ELR (cell line): ENCODE results near the gene BCL2.
"Not testable (repeated sequence)": the region's sequence is repeated elsewhere in the genome, so short reads cannot be mapped to it uniquely, and the experiment has no call there.

Experiments
- DNase-seq: peaks from one replicate; pipeline ENCODE4 v3.0.0-alpha.2; 2015; ENCODE audit warnings: low read depth

BCL2 gene

GRCh38 chr18:63198868-63199742 is 120.5 kb downstream of the BCL2 start:
- no peak for DNase-seq

GRCh38 chr18:63198098-63198760 is 121.3 kb downstream of the BCL2 start:
- DNase-seq, result no peak

- no peak for DNase-seq
Measured at GRCh38 chr18:63197246-63197869, 122.2 kb downstream of the BCL2 start.

- DNase-seq, result no peak
Measured at GRCh38 chr18:63195326-63196159, 124.0 kb downstream of the BCL2 start.

GRCh38 chr18:63192885-63193349 is 126.7 kb downstream of the BCL2 start:
- no peak for DNase-seq

GRCh38 chr18:63192126-63192884 is 127.3 kb downstream of the BCL2 start:
- no peak for DNase-seq

- no peak for DNase-seq
Measured at GRCh38 chr18:63191413-63191812, 128.2 kb downstream of the BCL2 start.

- not testable (repeated sequence) for DNase-seq
Measured at GRCh38 chr18:63190838-63191237, 128.7 kb downstream of the BCL2 start.

- no peak for DNase-seq
Measured at GRCh38 chr18:63189817-63190216, 129.8 kb downstream of the BCL2 start.

- no peak for DNase-seq
Measured at GRCh38 chr18:63189041-63189440, 130.5 kb downstream of the BCL2 start.

- DNase-seq, result no peak
Measured at GRCh38 chr18:63187791-63188460, 131.6 kb downstream of the BCL2 start.

- DNase-seq, result no peak
Measured at GRCh38 chr18:63187223-63187574, 132.4 kb downstream of the BCL2 start.

- no peak for DNase-seq
Measured at GRCh38 chr18:63186520-63187222, 132.9 kb downstream of the BCL2 start.

GRCh38 chr18:63185984-63186383 is 133.6 kb downstream of the BCL2 start:
- DNase-seq, result no peak

- no peak for DNase-seq
Measured at GRCh38 chr18:63183952-63184770, 135.4 kb downstream of the BCL2 start.

- DNase-seq, result no peak
Measured at GRCh38 chr18:63183378-63183777, 136.2 kb downstream of the BCL2 start.

GRCh38 chr18:63182861-63183260 is 136.7 kb downstream of the BCL2 start:
- no peak for DNase-seq

- DNase-seq, result no peak
Measured at GRCh38 chr18:63182310-63182772, 137.2 kb downstream of the BCL2 start.

- DNase-seq, result no peak
Measured at GRCh38 chr18:63181706-63182309, 137.8 kb downstream of the BCL2 start.
